ENCODE data around the gene LAMA3. TPM values are rescaled to one million over a fixed set of nuclear protein-coding genes. Genes with fewer than 3 reads are reported as not detected.

The LAMA3 gene
- total RNA-seq, 1 donor from 2014 or later = 3.5 TPM

- TF ChIP-seq CTCF (IDR thresholded peaks at IDR 0.05; ENCODE audit: borderline replicate concordance) = no peak
- Histone ChIP-seq H3K4me1 (peaks cover 17% of the 10 kb centered on the region), H3K9me3 (replicated peaks) (no peaks in the 10 kb centered on the region), H3K27ac (replicated peaks) (no peak overlapping the region), H3K27me3 (ENCODE audit: low read depth) (no peaks in the 10 kb centered on the region), H3K36me3 (no peaks in the 10 kb centered on the region), H3K4me3 (no peak overlapping the region)
- intact Hi-C loops (cut with micrococcal nuclease) = no loop called here
- DNase-seq = no peak
These were observed 54.6 kb downstream of the LAMA3 start for GRCh38 chr18:23743733-23744333.

GRCh38 chr18:23745366-23745765 lies 56.1 kb downstream of the LAMA3 start:
- intact Hi-C loops (cut with micrococcal nuclease) = no loop called here
- H3K27me3 ChIP-seq (ENCODE audit: low read depth) = no peaks in the 10 kb centered on the region
- H3K4me3 ChIP-seq = no peak overlapping the region
- no peak overlapping the region for H3K27ac ChIP-seq (replicated peaks)
- DNase-seq = no peak
- H3K4me1 ChIP-seq = peaks cover 13% of the 10 kb centered on the region
- no peaks in the 10 kb centered on the region for H3K9me3 ChIP-seq (replicated peaks)
- no peak for TF ChIP-seq CTCF (IDR thresholded peaks at IDR 0.05; ENCODE audit: borderline replicate concordance)
- H3K36me3 ChIP-seq = no peaks in the 10 kb centered on the region

- Histone ChIP-seq H3K36me3 (no peaks in the 10 kb centered on the region), H3K9me3 (replicated peaks) (no peaks in the 10 kb centered on the region), H3K27me3 (ENCODE audit: low read depth) (no peaks in the 10 kb centered on the region), H3K4me3 (no peak overlapping the region), H3K4me1 (peaks cover 9% of the 10 kb centered on the region), H3K27ac (replicated peaks) (no peak overlapping the region)
- intact Hi-C loops (cut with micrococcal nuclease) = no loop called here
- no peak for DNase-seq
- TF ChIP-seq CTCF (IDR thresholded peaks at IDR 0.05; ENCODE audit: borderline replicate concordance) = no peak
These were observed 57.6 kb downstream of the LAMA3 start for GRCh38 chr18:23746851-23747250.

- Histone ChIP-seq H3K4me1 (peaks cover 8% of the 10 kb centered on the region), H3K9me3 (replicated peaks) (no peaks in the 10 kb centered on the region), H3K27ac (replicated peaks) (no peak overlapping the region), H3K27me3 (ENCODE audit: low read depth) (no peaks in the 10 kb centered on the region), H3K36me3 (no peaks in the 10 kb centered on the region), H3K4me3 (no peak overlapping the region)
- TF ChIP-seq CTCF (IDR thresholded peaks at IDR 0.05; ENCODE audit: borderline replicate concordance) = no peak
- intact Hi-C loops (cut with micrococcal nuclease) = no loop called here
- no peak for DNase-seq
These were observed 63.1 kb downstream of the LAMA3 start for GRCh38 chr18:23752363-23752762.

GRCh38 chr18:23752796-23753195 lies 63.5 kb downstream of the LAMA3 start:
- Histone ChIP-seq H3K36me3 (no peaks in the 10 kb centered on the region), H3K27ac (replicated peaks) (no peak overlapping the region), H3K9me3 (replicated peaks) (no peaks in the 10 kb centered on the region), H3K4me3 (no peak overlapping the region), H3K27me3 (ENCODE audit: low read depth) (no peaks in the 10 kb centered on the region), H3K4me1 (peaks cover 8% of the 10 kb centered on the region)
- no peak for DNase-seq
- no peak for TF ChIP-seq CTCF (IDR thresholded peaks at IDR 0.05; ENCODE audit: borderline replicate concordance)
- intact Hi-C loops (cut with micrococcal nuclease) = no loop called here
